ENCODE measurements around the gene SLC6A8.
"Not testable (repeated sequence)": the region's sequence is repeated elsewhere in the genome, so short reads cannot be mapped to it uniquely, and the experiment has no call there.

The SLC6A8 gene

GRCh38 chrX:153691032-153691827, 3.5 kb downstream of the SLC6A8 start:
- not testable (repeated sequence) for DNase-seq

DNA sequence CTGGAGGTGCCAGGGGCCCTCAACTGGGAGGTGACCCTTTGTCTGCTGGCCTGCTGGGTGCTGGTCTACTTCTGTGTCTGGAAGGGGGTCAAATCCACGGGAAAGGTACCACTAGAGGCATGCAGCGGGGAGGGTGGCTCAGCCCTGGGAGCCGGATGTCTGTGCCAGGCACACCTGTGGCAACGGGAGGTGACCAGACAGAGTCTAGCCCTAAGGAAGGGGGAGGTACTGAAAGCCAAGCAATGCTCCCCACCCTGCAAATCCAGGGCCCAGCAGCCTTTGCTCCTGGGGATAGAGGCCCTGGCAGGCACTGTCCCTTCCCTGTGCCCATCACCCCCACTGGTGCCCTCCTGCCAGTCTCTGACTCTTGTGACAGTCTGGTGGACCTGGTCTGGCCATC, 4.3 kb downstream of the SLC6A8 start:
- DNase-seq = no peak

DNA sequence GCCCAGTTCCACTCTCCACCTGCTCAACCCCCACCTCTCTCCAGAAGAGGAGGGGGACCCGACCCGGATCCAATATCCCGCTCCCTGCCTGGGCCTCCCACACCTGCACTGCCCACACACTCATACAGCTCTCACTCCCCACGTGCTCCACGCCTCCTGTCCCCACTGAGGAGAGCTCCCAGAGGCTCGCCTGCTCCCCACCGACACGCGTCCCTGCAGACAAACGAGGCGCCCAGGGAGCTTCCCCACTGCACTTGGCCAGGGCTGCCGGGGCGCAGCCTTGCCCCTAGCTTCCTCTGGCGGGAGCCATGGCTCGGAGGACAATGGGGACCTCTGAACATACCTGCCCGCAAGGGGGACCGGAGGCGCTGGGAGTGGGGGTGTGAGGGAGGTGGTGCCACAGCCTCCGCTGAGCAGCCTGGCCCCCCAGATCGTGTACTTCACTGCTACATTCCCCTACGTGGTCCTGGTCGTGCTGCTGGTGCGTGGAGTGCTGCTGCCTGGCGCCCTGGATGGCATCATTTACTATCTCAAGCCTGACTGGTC, 5.0 kb downstream of the SLC6A8 start:
- DNase-seq = no peak

GRCh38 chrX:153693216-153694086, 5.7 kb downstream of the SLC6A8 start:
- no peak for DNase-seq

DNA sequence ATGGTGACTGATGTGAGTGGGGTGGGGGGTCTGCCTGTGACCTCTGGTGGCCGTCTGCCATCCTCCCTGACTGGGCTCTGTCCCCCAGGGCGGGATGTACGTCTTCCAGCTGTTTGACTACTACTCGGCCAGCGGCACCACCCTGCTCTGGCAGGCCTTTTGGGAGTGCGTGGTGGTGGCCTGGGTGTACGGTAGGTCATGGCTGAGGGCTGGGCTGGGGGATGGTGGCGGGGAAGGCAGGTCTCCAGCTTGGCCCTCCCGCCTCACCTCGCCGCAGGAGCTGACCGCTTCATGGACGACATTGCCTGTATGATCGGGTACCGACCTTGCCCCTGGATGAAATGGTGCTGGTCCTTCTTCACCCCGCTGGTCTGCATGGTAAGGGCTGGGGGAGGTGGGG, 6.5 kb downstream of the SLC6A8 start:
- not testable (repeated sequence) for DNase-seq

- DNase-seq = no peak
Measured at GRCh38 chrX:153694687-153695270, 7.1 kb downstream of the SLC6A8 start.

GRCh38 chrX:153696100-153696499, 8.4 kb downstream of the SLC6A8 start:
- no peak for DNase-seq

DNA sequence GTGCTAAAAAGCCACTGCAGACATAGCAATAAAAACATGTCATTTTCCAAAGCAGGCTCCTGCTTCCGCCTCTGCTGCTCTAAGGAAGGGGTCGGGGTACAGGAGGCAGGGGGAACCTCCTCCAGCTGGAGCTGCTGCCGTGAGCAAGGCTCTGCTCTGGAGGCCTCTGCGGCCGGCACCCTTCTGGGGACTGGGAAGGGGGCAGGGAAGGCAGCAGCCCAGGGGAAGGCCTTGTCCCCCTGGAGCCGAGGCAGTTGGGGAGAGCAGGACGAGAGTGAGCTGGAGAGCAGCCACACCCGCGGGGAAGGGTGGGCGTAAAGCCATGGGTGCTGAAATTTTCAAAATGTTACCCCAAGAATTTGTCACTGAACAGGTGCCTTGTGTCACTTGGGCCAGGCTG, 8.8 kb downstream of the SLC6A8 start:
- DNase-seq = not testable (repeated sequence)

DNA sequence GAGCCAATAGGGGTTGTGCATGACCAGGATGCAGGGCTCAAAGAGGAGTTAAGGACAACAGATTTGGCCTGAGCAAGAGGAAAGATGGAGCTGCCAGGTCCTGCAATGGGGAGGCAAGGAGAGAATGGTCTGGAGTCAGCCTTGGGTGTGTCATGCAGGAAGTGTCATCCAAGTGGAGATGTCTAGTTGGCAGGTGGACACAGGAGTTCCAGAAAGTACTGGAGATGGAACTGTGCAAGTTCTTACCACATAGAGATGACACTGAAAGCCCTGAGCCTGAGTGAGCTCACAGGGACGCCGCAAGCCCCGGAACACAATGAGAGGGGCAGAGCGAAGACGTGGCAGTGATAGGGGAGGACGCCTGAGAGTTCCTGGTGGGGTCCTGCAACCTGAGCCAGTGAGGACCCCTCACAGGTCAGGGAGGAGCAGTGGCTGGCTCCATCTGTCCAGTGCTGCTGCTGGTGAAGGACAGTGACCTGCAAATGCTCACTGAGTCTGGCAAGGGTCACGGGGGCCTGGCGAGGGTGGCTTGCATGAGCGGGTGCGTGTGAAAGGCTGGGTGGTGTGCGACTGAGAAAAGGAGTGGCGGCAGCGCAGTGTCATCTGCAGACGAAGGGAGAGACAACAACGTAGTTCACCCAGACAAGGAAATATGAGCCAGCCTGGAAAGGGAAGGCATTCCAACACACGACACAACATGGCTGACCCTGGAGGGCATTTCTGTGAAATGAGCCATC, 9.4 kb downstream of the SLC6A8 start:
- not testable (repeated sequence) for DNase-seq

DNA sequence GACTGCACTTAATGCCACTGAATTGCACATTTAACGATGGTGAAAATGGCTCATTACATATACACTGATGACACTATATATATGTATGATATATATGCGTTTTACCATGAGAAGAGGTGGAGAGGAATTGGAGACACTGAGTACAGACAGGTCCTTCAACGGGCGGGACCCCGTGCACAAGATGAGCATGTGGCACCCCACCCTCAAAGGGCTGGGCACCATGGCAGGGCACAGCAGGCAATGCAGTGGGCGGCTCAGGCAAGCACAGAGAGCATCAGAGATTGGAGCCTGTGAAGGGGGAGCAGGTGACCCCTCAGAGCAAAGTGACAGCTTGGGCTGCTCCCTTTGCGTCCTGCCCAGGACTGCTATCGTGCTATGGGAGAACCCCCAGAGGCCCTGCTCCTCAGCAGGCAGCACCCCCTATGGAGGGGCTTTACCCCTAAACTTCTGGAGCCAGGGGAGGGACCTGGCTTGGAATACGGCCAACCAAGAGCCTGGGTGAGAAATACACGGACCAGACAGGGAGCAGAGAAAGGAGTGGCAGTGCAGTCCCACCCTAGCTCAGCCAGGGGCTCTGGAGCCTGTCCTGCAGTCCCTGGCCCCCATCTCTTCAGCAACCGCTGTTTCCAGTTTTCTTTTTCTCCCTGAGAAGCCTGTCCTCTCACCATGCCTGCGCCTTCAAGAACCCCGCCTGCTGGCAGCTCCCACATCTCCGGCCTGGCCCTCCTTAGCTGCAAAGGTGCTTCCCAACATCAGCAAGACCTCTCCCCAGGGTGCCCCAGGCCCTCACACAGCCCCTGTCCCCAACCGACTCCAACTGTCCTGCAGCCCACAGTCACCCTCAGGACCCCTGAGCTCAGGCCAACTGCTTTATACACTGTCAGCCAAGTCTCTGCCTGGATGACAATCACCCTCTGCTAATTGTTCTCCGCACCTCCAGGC, 10.5 kb downstream of the SLC6A8 start:
- no peak for DNase-seq

GRCh38 chrX:153699210-153699783, 11.6 kb downstream of the SLC6A8 start:
- not testable (repeated sequence) for DNase-seq

GRCh38 chrX:153699784-153700371, 12.2 kb downstream of the SLC6A8 start:
- DNase-seq = not testable (repeated sequence)

- no peak for DNase-seq
Measured at GRCh38 chrX:153700376-153700945, 12.7 kb downstream of the SLC6A8 start.

DNA sequence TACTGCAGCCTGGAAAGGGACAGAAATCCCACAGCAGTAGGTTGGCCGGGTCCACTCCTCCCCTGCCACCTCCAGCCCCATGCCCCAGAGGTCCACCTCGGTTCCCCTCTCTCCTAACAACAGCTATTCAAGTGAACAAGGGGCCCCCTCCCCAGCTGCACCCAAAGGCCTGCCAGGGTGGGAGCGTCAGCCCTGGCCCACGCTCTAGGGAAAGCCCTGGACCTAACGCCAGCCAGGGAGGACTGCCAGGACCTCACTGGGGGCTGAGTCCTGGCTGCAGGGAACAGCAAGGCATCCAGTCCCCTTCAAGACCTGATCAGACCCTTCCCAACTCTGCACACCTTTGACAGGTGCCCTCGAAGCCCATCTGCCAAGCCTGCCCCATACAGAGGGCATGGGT, 13.2 kb downstream of the SLC6A8 start:
- no peak for DNase-seq

DNA sequence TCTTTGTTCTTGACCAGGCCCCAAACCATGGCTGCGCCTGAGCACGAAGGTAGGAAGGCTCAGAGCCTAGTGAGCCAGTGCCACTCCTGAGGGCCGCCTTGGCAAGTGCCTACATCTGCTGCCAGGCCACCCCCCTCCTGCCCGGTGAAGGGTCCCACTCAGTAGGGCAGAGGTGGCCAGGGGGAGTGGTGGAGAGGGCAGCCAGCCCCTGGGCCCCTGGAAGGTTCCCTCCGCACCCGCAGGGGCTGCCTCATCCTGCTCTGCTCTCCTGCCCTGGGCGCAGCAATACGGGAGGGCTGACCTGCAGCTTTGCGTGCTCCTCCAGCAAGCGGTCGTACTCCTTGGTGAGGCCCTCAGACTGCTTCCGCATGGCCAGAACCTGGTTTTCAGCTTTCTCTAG, 14.0 kb downstream of the SLC6A8 start:
- DNase-seq = no peak

DNA sequence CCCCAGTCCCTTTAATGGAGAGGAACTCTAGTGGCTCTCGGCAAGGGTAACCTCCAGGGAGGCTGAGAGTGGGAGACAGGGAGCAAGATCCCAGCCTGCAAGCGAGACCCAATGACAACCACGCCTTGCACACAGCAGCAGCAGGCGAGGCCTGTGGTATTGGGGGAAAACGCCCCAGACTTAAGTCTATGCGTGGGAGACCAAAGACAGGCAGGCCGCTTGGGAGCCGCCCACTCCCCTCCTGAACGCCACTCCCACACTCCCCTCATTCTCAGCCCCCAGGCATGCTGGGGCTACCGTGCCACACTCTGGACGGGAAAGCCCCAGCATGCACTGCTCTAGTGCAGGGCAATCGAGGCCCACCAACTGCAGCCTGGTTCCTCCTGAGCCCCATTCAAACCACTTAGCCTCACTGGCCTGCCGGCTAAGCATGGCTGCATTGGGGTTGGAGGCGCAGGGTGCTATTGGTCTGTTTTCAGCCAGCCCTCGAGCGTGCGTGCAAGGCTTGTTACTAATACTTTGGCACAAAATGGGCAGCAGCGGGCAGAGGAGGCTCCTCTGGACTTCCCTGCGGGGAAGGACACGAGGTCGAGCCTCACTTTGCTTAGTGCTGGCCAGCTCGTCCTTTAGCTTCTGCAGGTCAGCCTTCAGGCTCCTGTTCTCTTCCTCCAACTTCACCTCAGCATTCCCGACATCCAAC, 14.8 kb downstream of the SLC6A8 start:
- no peak for DNase-seq

- DNase-seq = no peak
Measured at GRCh38 chrX:153703036-153703370, 15.3 kb downstream of the SLC6A8 start.

GRCh38 chrX:153704021-153704526, 16.3 kb downstream of the SLC6A8 start:
- no peak for DNase-seq
